ENCODE results near the gene MYO10. TPM values are rescaled to one million over a fixed set of nuclear protein-coding genes. Genes with fewer than 3 reads are reported as not detected.

MYO10 gene
- total and polyA plus RNA-seq, 2 donors (not counting 3 experiments of a cell fraction or from before 2014, with no cell fraction given) = 36.0 to 148 TPM

DNA sequence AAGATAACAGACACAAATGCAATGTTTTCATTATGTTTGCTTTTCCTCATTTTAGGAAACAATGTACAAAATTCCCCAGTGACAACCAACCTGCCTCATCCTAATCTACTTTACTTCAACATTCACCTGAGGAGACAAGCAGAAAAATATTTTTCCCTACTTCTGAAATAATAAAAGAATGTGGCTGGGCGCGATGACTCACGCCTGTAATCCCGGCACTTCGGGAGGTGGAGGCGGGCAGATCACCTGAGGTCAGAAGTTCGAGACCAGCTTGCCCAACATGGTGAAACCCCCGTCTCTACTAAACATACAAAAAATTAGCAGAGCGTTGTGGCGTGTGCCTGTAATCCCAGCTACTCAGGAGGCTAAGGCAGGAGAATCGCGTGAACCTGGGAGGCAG, 36.9 kb downstream of the MYO10 start:
- dilution Hi-C loops (cut with MboI; ENCODE audit: extremely low pct_ligation_motif_present, low sequenced_read_pairs) = no loop called here
- Histone ChIP-seq H3K4me3 (replicated peaks in 1 of 3; ENCODE audit: insufficient read depth in 1 of 3, low read depth in 1 of 3, low read length in 3 of 3) (no peak overlapping the region), H3K79me2 (ENCODE audit: control insufficient read depth, insufficient read depth, low read length) (peaks cover 98% of the 10 kb centered on the region), H3K9me3 (replicated peaks; ENCODE audit: control insufficient read depth, insufficient read depth, low read length) (no peaks in the 10 kb centered on the region), H3K27me3 (ENCODE audit: control insufficient read depth in 2 of 2, insufficient read depth in 2 of 2, low read length in 2 of 2) (no peaks in the 10 kb centered on the region), H4K20me1 (replicated peaks; ENCODE audit: control insufficient read depth, extremely low read depth, insufficient read depth, low read length) (peaks cover 23% of the 10 kb centered on the region), H3K9ac (replicated peaks; ENCODE audit: extremely low read depth, insufficient read depth, low read length) (no peak overlapping the region), H3K36me3 (ENCODE audit: control insufficient read depth in 2 of 2, extremely low read depth in 1 of 2, insufficient read depth in 2 of 2, low read length in 2 of 2) (peaks cover 0 to 2% of the 10 kb centered on the region in 2 experiments), H3K4me1 (ENCODE audit: control insufficient read depth, extremely low read depth, insufficient read depth, low read length) (peaks cover 34% of the 10 kb centered on the region), H3K4me2 (ENCODE audit: insufficient read depth, low read length) (no peak overlapping the region), H3K27ac (ENCODE audit: insufficient read depth, low read depth, low read length) (no peak overlapping the region), H2AFZ (ENCODE audit: low read depth, low read length) (no peak overlapping the region), H3K9me1 (replicated peaks; ENCODE audit: control insufficient read depth, extremely low read depth, insufficient read depth, low read length) (peaks cover under 1% of the 10 kb centered on the region)
- FAIRE-seq (no peak), DNase-seq (ENCODE audit: low read depth, low spot score) (no peak)
- POLR2A ChIA-PET = no interaction called here
- CTCF ChIA-PET = interaction anchor here (0.6 kb wide), 1 partner anchor 17 kb away, joined by 3 read pairs; no protein-coding TSS in a partner anchor
- BruUV-seq (replicated peaks) = no TSS peak
- intact Hi-C loops (cut with micrococcal nuclease) = no loop called here
- TF ChIP-seq EZH2 (IDR thresholded peaks at IDR 0.05; ENCODE audit: borderline replicate concordance, low read depth, low read length, severe bottlenecking) = no peak
- TF ChIP-seq, protein P1, sequence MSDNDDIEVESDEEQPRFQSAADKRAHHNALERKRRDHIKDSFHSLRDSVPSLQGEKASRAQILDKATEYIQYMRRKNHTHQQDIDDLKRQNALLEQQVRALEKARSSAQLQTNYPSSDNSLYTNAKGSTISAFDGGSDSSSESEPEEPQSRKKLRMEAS (IDR thresholded peaks at IDR 0.05; ENCODE audit: insufficient read depth, insufficient read length) = no peak
- no peak for TF ChIP-seq FOS (IDR thresholded peaks at IDR 0.05; ENCODE audit: borderline replicate concordance, insufficient read depth, low read length)
- no peak for TF ChIP-seq JUN (IDR thresholded peaks at IDR 0.05; ENCODE audit: borderline replicate concordance, insufficient read depth, insufficient read length, low read depth)
- TF ChIP-seq POLR2AphosphoS5 (IDR thresholded peaks at IDR 0.05; ENCODE audit: insufficient read depth, low read depth, low read length) = no peak
- no peak for TF ChIP-seq MYC (IDR thresholded peaks at IDR 0.05; ENCODE audit: low read depth, low read length)
- TF ChIP-seq GATA2 (IDR thresholded peaks at IDR 0.05; ENCODE audit: insufficient read depth, insufficient read length, low read depth, low read length) = no peak
- no peak for TF ChIP-seq POLR2A (IDR thresholded peaks at IDR 0.05; ENCODE audit: low read depth, low read length)
- TF ChIP-seq, protein P2, sequence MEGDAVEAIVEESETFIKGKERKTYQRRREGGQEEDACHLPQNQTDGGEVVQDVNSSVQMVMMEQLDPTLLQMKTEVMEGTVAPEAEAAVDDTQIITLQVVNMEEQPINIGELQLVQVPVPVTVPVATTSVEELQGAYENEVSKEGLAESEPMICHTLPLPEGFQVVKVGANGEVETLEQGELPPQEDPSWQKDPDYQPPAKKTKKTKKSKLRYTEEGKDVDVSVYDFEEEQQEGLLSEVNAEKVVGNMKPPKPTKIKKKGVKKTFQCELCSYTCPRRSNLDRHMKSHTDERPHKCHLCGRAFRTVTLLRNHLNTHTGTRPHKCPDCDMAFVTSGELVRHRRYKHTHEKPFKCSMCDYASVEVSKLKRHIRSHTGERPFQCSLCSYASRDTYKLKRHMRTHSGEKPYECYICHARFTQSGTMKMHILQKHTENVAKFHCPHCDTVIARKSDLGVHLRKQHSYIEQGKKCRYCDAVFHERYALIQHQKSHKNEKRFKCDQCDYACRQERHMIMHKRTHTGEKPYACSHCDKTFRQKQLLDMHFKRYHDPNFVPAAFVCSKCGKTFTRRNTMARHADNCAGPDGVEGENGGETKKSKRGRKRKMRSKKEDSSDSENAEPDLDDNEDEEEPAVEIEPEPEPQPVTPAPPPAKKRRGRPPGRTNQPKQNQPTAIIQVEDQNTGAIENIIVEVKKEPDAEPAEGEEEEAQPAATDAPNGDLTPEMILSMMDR (IDR thresholded peaks at IDR 0.05; ENCODE audit: extremely low read depth in 1 of 2, insufficient read depth in 1 of 2, low read depth in 1 of 2, low read length in 2 of 2) = no peak
